H9 (cell line): ENCODE measurements around the gene MNAT1. TPM values are rescaled to one million over a fixed set of nuclear protein-coding genes. Genes with fewer than 3 reads are reported as not detected.

Experiments used
- DNase-seq: peaks from one replicate; pipeline ENCODE4 v3.0.0-alpha.2; 2017
- H2AFZ ChIP-seq: one replicate; pipeline ENCODE4 v1.6.1; 2013; ENCODE audit warnings: mild to moderate bottlenecking, low read length, control low read depth, moderate library complexity
- H2AK5ac ChIP-seq: 2 replicates; pipeline ENCODE4 v1.6.1; 2013; ENCODE audit warnings: low read length, control low read depth, mixed read lengths; ENCODE audit not compliant: insufficient read length
- H2BK120ac ChIP-seq: one replicate; pipeline ENCODE4 v1.6.1; 2013; ENCODE audit warnings: low read depth, mild to moderate bottlenecking, low read length, control low read depth, inconsistent platforms; ENCODE audit not compliant: poor library complexity, severe bottlenecking
- H2BK12ac ChIP-seq: 2 replicates; pipeline ENCODE4 v1.6.1; 2013; ENCODE audit warnings: low read length, control low read depth, mixed read lengths, low read depth; ENCODE audit not compliant: insufficient read length
- H2BK15ac ChIP-seq: 2 replicates; pipeline ENCODE4 v1.6.1; 2013; ENCODE audit warnings: low read depth, low read length, control low read depth
- H2BK20ac ChIP-seq: one replicate; pipeline ENCODE4 v1.6.1; 2013; ENCODE audit warnings: low read depth, mild to moderate bottlenecking, low read length, control low read depth, inconsistent platforms; ENCODE audit not compliant: poor library complexity, severe bottlenecking
- H2BK5ac ChIP-seq: 2 replicates; pipeline ENCODE4 v1.6.1; 2013; ENCODE audit warnings: low read length, control low read depth, mixed read lengths; ENCODE audit not compliant: insufficient read length
- H3K14ac ChIP-seq: 2 replicates; pipeline ENCODE4 v1.6.1; 2013; ENCODE audit warnings: low read length, control low read depth; ENCODE audit not compliant: insufficient read depth
- H3K18ac ChIP-seq: 2 replicates; pipeline ENCODE4 v1.6.1; 2013; ENCODE audit warnings: low read depth, mild to moderate bottlenecking, mixed read lengths, low read length, control low read depth; ENCODE audit not compliant: insufficient read length
- H3K23ac ChIP-seq: 2 replicates; pipeline ENCODE4 v1.6.1; 2013; ENCODE audit warnings: low read length, control low read depth, mixed read lengths, low read depth; ENCODE audit not compliant: insufficient read length
- H3K23me2 ChIP-seq: 2 replicates; pipeline ENCODE4 v1.6.1; 2013; ENCODE audit warnings: low read depth, mild to moderate bottlenecking, mixed read lengths, low read length, control low read depth; ENCODE audit not compliant: insufficient read length, poor library complexity, severe bottlenecking
- H3K27ac ChIP-seq: 2 replicates; pipeline ENCODE4 v1.5.1; 2013; ENCODE audit warnings: low read length, control low read depth, mixed read lengths, low read depth; ENCODE audit not compliant: insufficient read length
- H3K27me3 ChIP-seq: 2 replicates; pipeline ENCODE4 v1.6.1; 2013; ENCODE audit warnings: low read length, control low read depth, inconsistent platforms; ENCODE audit not compliant: insufficient read depth
- H3K4ac ChIP-seq: 2 replicates; pipeline ENCODE4 v1.6.1; 2013; ENCODE audit warnings: low read depth, mild to moderate bottlenecking, control low read depth, inconsistent platforms, low read length, moderate library complexity
- H3K4me1 ChIP-seq: 2 replicates; pipeline ENCODE4 v1.6.1; 2013; ENCODE audit warnings: low read length, control low read depth, inconsistent platforms; ENCODE audit not compliant: insufficient read depth
- H3K4me2 ChIP-seq: 2 replicates; pipeline ENCODE4 v1.6.1; 2013; ENCODE audit warnings: low read length, control low read depth, mixed read lengths; ENCODE audit not compliant: insufficient read length, insufficient read depth
- H3K56ac ChIP-seq: 2 replicates; pipeline ENCODE4 v1.6.1; 2013; ENCODE audit warnings: low read depth, mild to moderate bottlenecking, mixed read lengths, low read length, control low read depth; ENCODE audit not compliant: insufficient read length
- H3K79me1 ChIP-seq: 2 replicates; pipeline ENCODE4 v1.6.1; 2013; ENCODE audit warnings: low read depth, mild to moderate bottlenecking, moderate library complexity, low read length, control low read depth, inconsistent platforms; ENCODE audit not compliant: insufficient read depth, poor library complexity, severe bottlenecking
- H3K79me2 ChIP-seq: 2 replicates; pipeline ENCODE4 v1.6.1; 2013; ENCODE audit warnings: low read length, control low read depth, inconsistent platforms; ENCODE audit not compliant: insufficient read depth
- H3K9ac ChIP-seq: 2 replicates; pipeline ENCODE4 v1.6.1; 2013; ENCODE audit warnings: low read length, control low read depth, mixed read lengths; ENCODE audit not compliant: insufficient read length; ENCODE audit errors: extremely low read depth
- H3K9me3 ChIP-seq: one replicate; pipeline ENCODE4 v1.6.1; 2013; ENCODE audit warnings: low read depth, low read length, inconsistent platforms; ENCODE audit not compliant: control insufficient read depth
- H3T11ph ChIP-seq: one replicate; pipeline ENCODE4 v1.6.1; 2013; ENCODE audit warnings: mild to moderate bottlenecking, low read length, control low read depth, inconsistent platforms
- H4K20me1 ChIP-seq: one replicate; pipeline ENCODE4 v1.6.1; 2013; ENCODE audit not compliant: control insufficient read depth, insufficient read length, insufficient read depth
- H4K5ac ChIP-seq: 2 replicates; pipeline ENCODE4 v1.6.1; 2013; ENCODE audit warnings: low read depth, mild to moderate bottlenecking, mixed read lengths, low read length, control low read depth; ENCODE audit not compliant: insufficient read length
- H4K8ac ChIP-seq: replicated peaks from 2 replicates; pipeline ENCODE4 v1.6.1; 2013; ENCODE audit warnings: low read length, control low read depth, mixed read lengths, low read depth; ENCODE audit not compliant: insufficient read length
- H4K91ac ChIP-seq: 2 replicates; pipeline ENCODE4 v1.6.1; 2013; ENCODE audit warnings: low read depth, mild to moderate bottlenecking, moderate library complexity, mixed read lengths, low read length, control low read depth; ENCODE audit not compliant: insufficient read length
- H3K27ac Mint-ChIP-seq, 3 experiments: 2 replicates in 2 of 3; 3 replicates in 1 of 3; pipeline ENCODE4 v1.8.0; 2020 to 2021; ENCODE audit warnings: mixed read lengths in 3 of 3, mild to moderate bottlenecking in 1 of 3, moderate library complexity in 1 of 3
- H3K27me3 Mint-ChIP-seq: 2 replicates; pipeline ENCODE4 v1.8.0; 2021; ENCODE audit warnings: low read depth, mild to moderate bottlenecking, moderate library complexity, mixed read lengths
- H3K36me3 Mint-ChIP-seq, 3 experiments: 2 replicates in 2 of 3; 3 replicates in 1 of 3; pipeline ENCODE4 v1.8.0; 2020 to 2021; ENCODE audit warnings: low read depth in 3 of 3, mixed read lengths in 3 of 3; ENCODE audit not compliant: insufficient read depth in 1 of 3
- H3K4me1 Mint-ChIP-seq, 2 experiments: 2 replicates each; pipeline ENCODE4 v1.8.0; 2020; ENCODE audit warnings: mixed read lengths in 2 of 2
- H3K4me3 Mint-ChIP-seq, 2 experiments: 2 replicates in 1 of 2; 3 replicates in 1 of 2; pipeline ENCODE4 v1.8.0; 2020 to 2021; ENCODE audit warnings: mild to moderate bottlenecking in 2 of 2, mixed read lengths in 2 of 2, moderate library complexity in 1 of 2
- H3K9me3 Mint-ChIP-seq, 2 experiments: 2 replicates in 1 of 2; 3 replicates in 1 of 2; pipeline ENCODE4 v1.8.0; 2020; ENCODE audit warnings: mild to moderate bottlenecking in 2 of 2, mixed read lengths in 2 of 2, moderate library complexity in 1 of 2
- WGBS: extraction: QIAGEN DNeasy Blood & Tissue Kit; methylation state at CpG from one replicate; pipeline ENCODE4 v1.1.7; 2013; ENCODE audit warnings: missing lambda C conversion rate, low lambda C conversion rate, mixed read lengths; ENCODE audit not compliant: insufficient read length; ENCODE audit errors: extremely low coverage; 5-methylcytosine and 5-hydroxymethylcytosine counted together
- total RNA-seq: library from RNA; stranded (reverse); gene quantifications from 2 replicates; pipeline ENCODE4 v1.2.1, GENCODE V29; 2021
- TF ChIP-seq, protein P1 (sequence below): fragments of 200-600 bp; sonication (generic); conservative IDR thresholded peaks from 3 replicates; pipeline ENCODE4 v1.8.0; 2021; ENCODE audit warnings: antibody characterized with exemption, mild to moderate bottlenecking

MNAT1 gene
- total RNA-seq, 1 experiment from 2014 or later, result 43.1 TPM

- Histone ChIP-seq H3K4me1 (no peaks in the 10 kb centered on the region), H3K9ac (no peak overlapping the region), H2BK120ac (no peak overlapping the region), H3T11ph (no peak overlapping the region), H4K8ac (no peak overlapping the region), H3K14ac (no peak overlapping the region), H2AK5ac (no peak overlapping the region), H4K5ac (no peak overlapping the region), H4K91ac (no peak overlapping the region), H3K79me2 (no peaks in the 10 kb centered on the region), H3K4me2 (no peak overlapping the region), H2BK15ac (no peak overlapping the region), H3K23me2 (no peaks in the 10 kb centered on the region), H3K18ac (no peak overlapping the region), H2BK12ac (no peak overlapping the region), H2BK5ac (no peak overlapping the region), H2BK20ac (no peak overlapping the region), H3K79me1 (no peaks in the 10 kb centered on the region), H3K23ac (no peak overlapping the region), H3K27ac (no peak overlapping the region), H3K27me3 (no peaks in the 10 kb centered on the region), H4K20me1 (no peaks in the 10 kb centered on the region), H3K4ac (no peak overlapping the region), H3K56ac (no peak overlapping the region), H3K9me3 (no peaks in the 10 kb centered on the region), H2AFZ (no peak overlapping the region)
- no peak overlapping the region for H3K27ac Mint-ChIP-seq
- DNase-seq, result no peak
- no peak overlapping the region for H3K4me3 Mint-ChIP-seq
- WGBS, result no CpG with 5 or more reads among the region's 3 CpGs
- H3K4me1 Mint-ChIP-seq, result no peaks in the 10 kb centered on the region
- H3K27me3 Mint-ChIP-seq, result no peaks in the 10 kb centered on the region
- no peaks in the 10 kb centered on the region for H3K36me3 Mint-ChIP-seq
- no peaks in the 10 kb centered on the region for H3K9me3 Mint-ChIP-seq
- TF ChIP-seq, protein P1, sequence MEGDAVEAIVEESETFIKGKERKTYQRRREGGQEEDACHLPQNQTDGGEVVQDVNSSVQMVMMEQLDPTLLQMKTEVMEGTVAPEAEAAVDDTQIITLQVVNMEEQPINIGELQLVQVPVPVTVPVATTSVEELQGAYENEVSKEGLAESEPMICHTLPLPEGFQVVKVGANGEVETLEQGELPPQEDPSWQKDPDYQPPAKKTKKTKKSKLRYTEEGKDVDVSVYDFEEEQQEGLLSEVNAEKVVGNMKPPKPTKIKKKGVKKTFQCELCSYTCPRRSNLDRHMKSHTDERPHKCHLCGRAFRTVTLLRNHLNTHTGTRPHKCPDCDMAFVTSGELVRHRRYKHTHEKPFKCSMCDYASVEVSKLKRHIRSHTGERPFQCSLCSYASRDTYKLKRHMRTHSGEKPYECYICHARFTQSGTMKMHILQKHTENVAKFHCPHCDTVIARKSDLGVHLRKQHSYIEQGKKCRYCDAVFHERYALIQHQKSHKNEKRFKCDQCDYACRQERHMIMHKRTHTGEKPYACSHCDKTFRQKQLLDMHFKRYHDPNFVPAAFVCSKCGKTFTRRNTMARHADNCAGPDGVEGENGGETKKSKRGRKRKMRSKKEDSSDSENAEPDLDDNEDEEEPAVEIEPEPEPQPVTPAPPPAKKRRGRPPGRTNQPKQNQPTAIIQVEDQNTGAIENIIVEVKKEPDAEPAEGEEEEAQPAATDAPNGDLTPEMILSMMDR, result no peak
Observed at GRCh38 chr14:60926002-60926401, 191.4 kb downstream of the MNAT1 start.
